ENCODE measurements around the gene TNP2. TPM values are rescaled to one million over a fixed set of nuclear protein-coding genes. Genes with fewer than 3 reads are reported as not detected.

The TNP2 gene
- total RNA-seq (2014; rRNA removed; shearing (Covaris generic)), result not detected in 2 replicates

GRCh38 chr16:11268921-11269375 lies at the start of gene TNP2:
TNP2 (minus strand) TSS chr16:11269325; CDS start chr16:11269262, 63 bp downstream.
- no peak for DNase-seq (ENCODE audit: low read depth)

- no peak for DNase-seq (ENCODE audit: low read depth)
Observed at GRCh38 chr16:11318817-11319216, 49.7 kb upstream of the TNP2 start.

GRCh38 chr16:11316331-11317015 lies 47.3 kb upstream of the TNP2 start:
- DNase-seq (ENCODE audit: low read depth), result no peak

GRCh38 chr16:11315510-11315909 lies 46.4 kb upstream of the TNP2 start:
- peak; percentile 89 for DNase-seq (ENCODE audit: low read depth)

- DNase-seq (ENCODE audit: low read depth), result no peak
Observed at GRCh38 chr16:11314309-11314894, 45.3 kb upstream of the TNP2 start.

- no peak for DNase-seq (ENCODE audit: low read depth)
Observed at GRCh38 chr16:11313493-11314308, 44.6 kb upstream of the TNP2 start.

GRCh38 chr16:11312718-11313492 lies 43.8 kb upstream of the TNP2 start:
- peak; percentile 66 for DNase-seq (ENCODE audit: low read depth)

- peak; percentile 64 for DNase-seq (ENCODE audit: low read depth)
Observed at GRCh38 chr16:11310997-11311561, 42.0 kb upstream of the TNP2 start.

GRCh38 chr16:11310634-11310977 lies 41.5 kb upstream of the TNP2 start:
- no peak for DNase-seq (ENCODE audit: low read depth)

- no peak for DNase-seq (ENCODE audit: low read depth)
Observed at GRCh38 chr16:11309895-11310633, 40.9 kb upstream of the TNP2 start.

GRCh38 chr16:11308493-11309283 lies 39.6 kb upstream of the TNP2 start:
- no peak for DNase-seq (ENCODE audit: low read depth)

- no peak for DNase-seq (ENCODE audit: low read depth)
Observed at GRCh38 chr16:11307639-11308492, 38.7 kb upstream of the TNP2 start.

GRCh38 chr16:11306997-11307638 lies 38.0 kb upstream of the TNP2 start:
- DNase-seq (ENCODE audit: low read depth), result no peak

GRCh38 chr16:11306381-11306780 lies 37.3 kb upstream of the TNP2 start:
- DNase-seq (ENCODE audit: low read depth), result no peak

GRCh38 chr16:11303405-11304138 lies 34.4 kb upstream of the TNP2 start:
- DNase-seq (ENCODE audit: low read depth), result no peak

GRCh38 chr16:11302977-11303376 lies 33.9 kb upstream of the TNP2 start:
- no peak for DNase-seq (ENCODE audit: low read depth)

GRCh38 chr16:11301645-11302501 lies 32.7 kb upstream of the TNP2 start:
- DNase-seq (ENCODE audit: low read depth), result no peak
